ENCODE measurements around the gene ROR2. TPM values are rescaled to one million over a fixed set of nuclear protein-coding genes. Genes with fewer than 3 reads are reported as not detected.

The ROR2 gene
- total and polyA plus RNA-seq, 2 of the 8 experiments (the other 6 are each of a cell fraction or from before 2014, with no cell fraction given), result 2.7 to 4.3 TPM

- Histone ChIP-seq H2AK5ac (ENCODE audit: low read depth, low read length) (no peak overlapping the region), H2AFZ (ENCODE audit: low read length) (no peak overlapping the region), H2BK12ac (ENCODE audit: low read depth, low read length) (no peak overlapping the region), H3K56ac (replicated peaks; ENCODE audit: insufficient read length, low read depth, low read length) (no peak overlapping the region), H3K36me3 (ENCODE audit: control insufficient read depth in 2 of 4, insufficient read depth in 4 of 4, low read length in 3 of 4) (no peaks in the 10 kb centered on the region), H3K14ac (ENCODE audit: insufficient read length) (no peak overlapping the region), H3K4me2 (ENCODE audit: insufficient read depth in 1 of 2, low read depth in 2 of 2, low read length in 2 of 2) (no peak overlapping the region), H3K9ac (replicated peaks in 1 of 4; ENCODE audit: extremely low read depth in 1 of 4, low read depth in 3 of 4, low read length in 3 of 4) (no peak overlapping the region), H2BK120ac (replicated peaks; ENCODE audit: low read depth, low read length) (no peak overlapping the region), H3K9me3 (ENCODE audit: insufficient read depth in 2 of 2, low read depth in 1 of 2, low read length in 1 of 2) (no peaks in the 10 kb centered on the region), H4K20me1 (replicated peaks in 1 of 2; ENCODE audit: control insufficient read depth in 1 of 2, insufficient read depth in 2 of 2, low read length in 2 of 2) (no peaks in the 10 kb centered on the region), H3K18ac (ENCODE audit: extremely low read depth, low read length) (no peak overlapping the region), H2BK15ac (ENCODE audit: low read length) (no peak overlapping the region), H2BK5ac (ENCODE audit: low read depth, low read length) (no peak overlapping the region), H3K27ac (ENCODE audit: low read depth, low read length) (no peak overlapping the region), H2BK20ac (ENCODE audit: low read length) (no peak overlapping the region), H4K5ac (ENCODE audit: insufficient read length, low read depth, low read length) (no peak overlapping the region), H3K4me1 (replicated peaks in 1 of 4; ENCODE audit: control insufficient read depth in 3 of 4, insufficient read depth in 4 of 4, low read length in 3 of 4) (peaks cover 0 to 9% (median 6%) of the 10 kb centered on the region in 4 experiments; a peak in 5 of 7 replicates), H3K23ac (ENCODE audit: insufficient read length) (no peak overlapping the region), H3K79me2 (ENCODE audit: control insufficient read depth in 1 of 2, insufficient read depth in 2 of 2, low read length in 2 of 2) (no peaks in the 10 kb centered on the region), H3K79me1 (ENCODE audit: low read depth, low read length) (no peaks in the 10 kb centered on the region), H3K27me3 (replicated peaks in 1 of 4; ENCODE audit: control insufficient read depth in 3 of 4, extremely low read depth in 1 of 4, insufficient read depth in 3 of 4, low read length in 3 of 4) (no peaks in the 10 kb centered on the region), H4K8ac (ENCODE audit: extremely low read depth, insufficient read depth, low read length) (no peak overlapping the region), H3K4ac (replicated peaks; ENCODE audit: insufficient read length, low read depth, low read length) (no peak overlapping the region), H4K91ac (replicated peaks; ENCODE audit: insufficient read length, low read length) (no peak overlapping the region), H3K4me3 (ENCODE audit: extremely low read depth in 1 of 4, insufficient read depth in 2 of 4, low read depth in 3 of 4, low read length in 4 of 4) (no peak overlapping the region), H3K23me2 (ENCODE audit: low read depth, low read length) (no peaks in the 10 kb centered on the region)
- POLR2A ChIA-PET (ENCODE audit: partially characterized antibody), result no interaction called here
- TF ChIP-seq CREB1 (IDR thresholded peaks at IDR 0.05) (no peak), TCF12 (IDR thresholded peaks at IDR 0.05; ENCODE audit: low read depth, low read length) (no peak), PHF8 (conservative IDR thresholded peaks at IDR 0.05; ENCODE audit: low read depth, low read length) (no peak), KDM4A (IDR thresholded peaks at IDR 0.05; ENCODE audit: low read depth, low read length, severe bottlenecking) (no peak)
- WGBS, 2 experiments (ENCODE audit: extremely low coverage in 1 of 2, insufficient coverage in 1 of 2, insufficient read length in 1 of 2, insufficient replicate concordance in 2 of 2, low coverage in 1 of 2, low lambda C conversion rate in 2 of 2, missing lambda C conversion rate in 1 of 2), result 86% methylated on average over 6 of the region's 6 CpGs; no CpG with 5 or more reads in 1 of the 2 experiments
- DNase-seq (ENCODE audit: low read depth in 1 of 2, low spot score in 2 of 2), result no peak
- FAIRE-seq, result no peak
- CTCF ChIA-PET (ENCODE audit: partially characterized antibody), result interaction anchor here (0.6 to 1.5 kb wide), 6 partner anchors 12 to 184 kb away, joined by 3 to 7 read pairs (median 4); no protein-coding TSS in a partner anchor
Observed at GRCh38 chr9:91845879-91846278, 104.1 kb downstream of the ROR2 start.

All from H1 (cell line).